ENCODE measurements around the gene C1GALT1. TPM values are rescaled to one million over a fixed set of nuclear protein-coding genes. Genes with fewer than 3 reads are reported as not detected.

C1GALT1 gene
- total and polyA plus RNA-seq, 3 donors from 2014 or later = 9.1 to 20.4 (median 17.9) TPM

GRCh38 chr7:7292608-7293007, 110.3 kb downstream of the C1GALT1 start:
- intact Hi-C loops (cut with DNase I; ENCODE audit: low total_unique reads) = no loop called here
- no peak overlapping the region for H3K4me3 ChIP-seq
- no peaks in the 10 kb centered on the region for H3K9me3 ChIP-seq
- H3K27ac ChIP-seq = no peak overlapping the region
- no peaks in the 10 kb centered on the region for H3K36me3 ChIP-seq (ENCODE audit: low read depth, missing control alignments)
- TF ChIP-seq, protein P1, sequence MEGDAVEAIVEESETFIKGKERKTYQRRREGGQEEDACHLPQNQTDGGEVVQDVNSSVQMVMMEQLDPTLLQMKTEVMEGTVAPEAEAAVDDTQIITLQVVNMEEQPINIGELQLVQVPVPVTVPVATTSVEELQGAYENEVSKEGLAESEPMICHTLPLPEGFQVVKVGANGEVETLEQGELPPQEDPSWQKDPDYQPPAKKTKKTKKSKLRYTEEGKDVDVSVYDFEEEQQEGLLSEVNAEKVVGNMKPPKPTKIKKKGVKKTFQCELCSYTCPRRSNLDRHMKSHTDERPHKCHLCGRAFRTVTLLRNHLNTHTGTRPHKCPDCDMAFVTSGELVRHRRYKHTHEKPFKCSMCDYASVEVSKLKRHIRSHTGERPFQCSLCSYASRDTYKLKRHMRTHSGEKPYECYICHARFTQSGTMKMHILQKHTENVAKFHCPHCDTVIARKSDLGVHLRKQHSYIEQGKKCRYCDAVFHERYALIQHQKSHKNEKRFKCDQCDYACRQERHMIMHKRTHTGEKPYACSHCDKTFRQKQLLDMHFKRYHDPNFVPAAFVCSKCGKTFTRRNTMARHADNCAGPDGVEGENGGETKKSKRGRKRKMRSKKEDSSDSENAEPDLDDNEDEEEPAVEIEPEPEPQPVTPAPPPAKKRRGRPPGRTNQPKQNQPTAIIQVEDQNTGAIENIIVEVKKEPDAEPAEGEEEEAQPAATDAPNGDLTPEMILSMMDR (IDR thresholded peaks at IDR 0.05) = no peak
- no peak for TF ChIP-seq POLR2A (IDR thresholded peaks at IDR 0.05)
- 48 to 63% methylated on average over 5 of the region's 5 CpGs for WGBS, 2 donors
- no peaks in the 10 kb centered on the region for H3K4me1 ChIP-seq
- no peak for DNase-seq
- no peaks in the 10 kb centered on the region for H3K27me3 ChIP-seq

GRCh38 chr7:7293092-7293491, 110.7 kb downstream of the C1GALT1 start:
- no peaks in the 10 kb centered on the region for H3K9me3 ChIP-seq
- WGBS, 2 donors = 88 to 98% methylated on average over 2 of the region's 2 CpGs
- H3K4me3 ChIP-seq = no peak overlapping the region
- H3K27me3 ChIP-seq = no peaks in the 10 kb centered on the region
- H3K4me1 ChIP-seq = no peaks in the 10 kb centered on the region
- no peak for DNase-seq
- H3K27ac ChIP-seq = no peak overlapping the region
- H3K36me3 ChIP-seq (ENCODE audit: low read depth, missing control alignments) = no peaks in the 10 kb centered on the region
- intact Hi-C loops (cut with DNase I; ENCODE audit: low total_unique reads) = no loop called here
- TF ChIP-seq POLR2A (IDR thresholded peaks at IDR 0.05) = no peak
- TF ChIP-seq, protein P1 (IDR thresholded peaks at IDR 0.05) = no peak

DNA sequence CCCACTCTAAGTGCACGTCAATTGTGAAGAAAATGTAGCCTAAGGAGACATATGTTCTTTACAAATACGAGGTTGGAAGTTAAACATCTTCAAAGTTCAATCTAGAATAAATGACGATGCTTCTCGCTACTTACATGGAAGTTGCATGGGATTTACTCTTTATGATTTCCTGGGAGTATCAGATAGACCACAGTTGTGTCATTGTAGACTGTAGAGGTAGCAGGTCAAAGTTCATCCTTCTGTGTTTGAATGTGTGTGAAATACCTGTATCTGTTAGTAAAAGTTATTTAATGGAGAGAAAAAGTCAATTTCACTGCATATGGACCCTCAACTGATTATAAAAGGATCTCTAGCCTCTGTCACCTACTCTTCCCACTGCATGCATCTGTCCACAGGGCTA, 112.6 kb downstream of the C1GALT1 start:
- Histone ChIP-seq H3K27ac (no peak overlapping the region), H3K9me3 (no peaks in the 10 kb centered on the region), H3K4me3 (no peak overlapping the region), H3K36me3 (ENCODE audit: low read depth, missing control alignments) (no peaks in the 10 kb centered on the region), H3K4me1 (no peaks in the 10 kb centered on the region), H3K27me3 (no peaks in the 10 kb centered on the region)
- DNase-seq = no peak
- intact Hi-C loops (cut with DNase I; ENCODE audit: low total_unique reads) = no loop called here
- 83 to 88% methylated on average over 4 of the region's 4 CpGs for whole genome bisulfite sequencing, 2 donors
- TF ChIP-seq, protein P1 (IDR thresholded peaks at IDR 0.05) = no peak
- TF ChIP-seq POLR2A (IDR thresholded peaks at IDR 0.05) = no peak
